ENCODE measurements around the gene RABL3.

DNA sequence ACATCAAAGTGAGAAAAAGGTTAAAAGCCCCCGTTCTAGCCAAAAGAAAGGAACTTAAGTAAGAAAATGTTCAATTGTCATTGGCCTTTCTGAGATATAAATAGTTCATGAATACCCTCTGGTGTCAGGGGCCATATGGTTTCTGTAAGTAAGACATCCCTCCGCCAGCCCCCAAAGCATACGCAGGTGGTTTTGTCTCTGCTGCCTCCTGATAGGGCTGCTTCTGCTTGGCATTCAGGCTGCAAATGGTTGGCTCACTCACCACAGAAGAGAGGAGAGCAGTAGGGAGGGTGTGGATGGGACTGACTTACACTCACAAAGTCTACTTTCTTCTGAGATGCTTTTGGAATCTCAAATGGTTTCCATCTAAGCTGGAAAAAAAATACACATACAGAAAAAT lies 90.0 kb downstream of the RABL3 start:
- TF ChIP-seq POLR2AphosphoS5 (IDR thresholded peaks at IDR 0.05; ENCODE audit: borderline replicate concordance, low read depth, low read length), result no peak
- TF ChIP-seq EZH2 (IDR thresholded peaks at IDR 0.05), result no peak
- no peak for TF ChIP-seq FOXP2 (optimal IDR thresholded peaks at IDR 0.05; ENCODE audit: control extremely low read depth, extremely low read length, insufficient read depth)
